ENCODE results near the gene WDR86.
A peak's percentile ranks its signal among the peaks of the same experiment; 100 is the strongest.

The WDR86 gene

GRCh38 chr7:151378011-151378410 lies 31.8 kb downstream of the WDR86 start:
- DNase-seq, result no peak

GRCh38 chr7:151377406-151377805 lies 32.4 kb downstream of the WDR86 start:
- no peak for DNase-seq

GRCh38 chr7:151376218-151376902 lies 33.5 kb downstream of the WDR86 start:
- no peak for DNase-seq

GRCh38 chr7:151375530-151376217 lies 34.2 kb downstream of the WDR86 start:
- DNase-seq, result no peak

- DNase-seq, result no peak
Measured at GRCh38 chr7:151374726-151375125, 35.1 kb downstream of the WDR86 start.

GRCh38 chr7:151374139-151374538 lies 35.7 kb downstream of the WDR86 start:
- DNase-seq, result no peak

- no peak for DNase-seq
Measured at GRCh38 chr7:151373599-151373998, 36.2 kb downstream of the WDR86 start.

GRCh38 chr7:151372612-151373265 lies 37.1 kb downstream of the WDR86 start:
- DNase-seq, result no peak

GRCh38 chr7:151371266-151371665 lies 38.6 kb downstream of the WDR86 start:
- DNase-seq, result no peak

GRCh38 chr7:151368136-151368571 lies 41.7 kb downstream of the WDR86 start:
- DNase-seq, result peak; percentile 74

GRCh38 chr7:151367284-151367683 lies 42.6 kb downstream of the WDR86 start:
- no peak for DNase-seq

- no peak for DNase-seq
Measured at GRCh38 chr7:151366880-151367222, 43.0 kb downstream of the WDR86 start.

GRCh38 chr7:151366166-151366879 lies 43.5 kb downstream of the WDR86 start:
- DNase-seq, result no peak

GRCh38 chr7:151363182-151363581 lies 46.7 kb downstream of the WDR86 start:
- no peak for DNase-seq

GRCh38 chr7:151361193-151361959 lies 48.5 kb downstream of the WDR86 start:
- no peak for DNase-seq

GRCh38 chr7:151352512-151352911 lies 57.3 kb downstream of the WDR86 start:
- DNase-seq, result no peak

- peak; percentile 38 for DNase-seq
Measured at GRCh38 chr7:151351967-151352366, 57.9 kb downstream of the WDR86 start.

- peak; percentile 33 for DNase-seq
Measured at GRCh38 chr7:151351027-151351426, 58.8 kb downstream of the WDR86 start.

- no peak for DNase-seq
Measured at GRCh38 chr7:151349507-151349853, 60.4 kb downstream of the WDR86 start.

- DNase-seq, result no peak
Measured at GRCh38 chr7:151348970-151349369, 60.9 kb downstream of the WDR86 start.

- DNase-seq, result no peak
Measured at GRCh38 chr7:151347200-151347599, 62.6 kb downstream of the WDR86 start.

- DNase-seq, result no peak
Measured at GRCh38 chr7:151346470-151346769, 63.4 kb downstream of the WDR86 start.
